ENCODE measurements around the gene BTBD18. TPM values are rescaled to one million over a fixed set of nuclear protein-coding genes. Genes with fewer than 3 reads are reported as not detected.
A peak's percentile ranks its signal among the peaks of the same experiment; 100 is the strongest.
"Not testable (repeated sequence)": the region's sequence is repeated elsewhere in the genome, so short reads cannot be mapped to it uniquely, and the experiment has no call there.

The BTBD18 gene
- total RNA-seq, 1 donor from 2014 or later: not detected

- Histone ChIP-seq H3K27me3 (no peaks in the 10 kb centered on the region), H3K9me3 (no peaks in the 10 kb centered on the region), H3K4me3 (peak within 1 kb of the TSS; percentile 79 to 85), H3K36me3 (no peaks in the 10 kb centered on the region), H3K27ac (peak within 1 kb of the TSS; percentile 82 to 89), H3K4me1 (peaks cover 16 to 29% of the 10 kb centered on the region in 2 donors)
- TF ChIP-seq CTCF (IDR thresholded peaks at IDR 0.05): no peak
- DNase-seq (ENCODE audit: low spot score in 2 of 2): peak; percentile 80 to 97
- intact Hi-C loops (cut with DNase I): loop anchor here (1.0 to 2.0 kb wide), 6 partner anchors 29 to 182 kb away; partner anchors contain the start of genes CLP1, CTNND1, SELENOH and TIMM10
Measured at GRCh38 chr11:57712256-57713150, 39.1 kb downstream of the BTBD18 start, which contains the start of gene TMX2. TMX2 (plus strand) TSS chr11:57712593; CDS start chr11:57712619, 26 bp downstream.

- intact Hi-C loops (cut with DNase I): loop anchor here (1.0 to 2.0 kb wide), 7 partner anchors 30 to 181 kb away; partner anchors contain the start of genes CLP1, CTNND1, SELENOH and TIMM10
- H3K36me3 ChIP-seq: no peaks in the 10 kb centered on the region
Measured at GRCh38 chr11:57711414-57712255, 40.0 kb downstream of the BTBD18 start, which contains the start of gene MED19. MED19 (minus strand) TSS chr11:57712215; CDS start chr11:57712179, 36 bp downstream.

GRCh38 chr11:57709802-57710367 is 41.7 kb downstream of the BTBD18 start:
- Histone ChIP-seq H3K36me3 (peaks cover 2% of the 10 kb centered on the region in 2 donors), H3K27ac (no peak overlapping the region), H3K27me3 (no peaks in the 10 kb centered on the region), H3K4me1 (peaks cover 16 to 25% of the 10 kb centered on the region in 2 donors), H3K9me3 (no peaks in the 10 kb centered on the region), H3K4me3 (no peak overlapping the region)
- intact Hi-C loops (cut with DNase I): no loop called here
- no peak for TF ChIP-seq CTCF (IDR thresholded peaks at IDR 0.05)
- DNase-seq (ENCODE audit: low spot score in 2 of 2): no peak

More at GRCh38 chr11:57711414-57712255, 40.0 kb downstream of the BTBD18 start, which contains the start of gene MED19:
- Histone ChIP-seq H3K27ac (peak within 1 kb of the TSS; percentile 82 to 89), H3K4me3 (peak within 1 kb of the TSS; percentile 79 to 85), H3K4me1 (peaks cover 16 to 29% of the 10 kb centered on the region in 2 donors), H3K9me3 (no peaks in the 10 kb centered on the region), H3K27me3 (no peaks in the 10 kb centered on the region)
- TF ChIP-seq CTCF (IDR thresholded peaks at IDR 0.05): no peak
- no peak for DNase-seq (ENCODE audit: low spot score in 2 of 2)

- H3K27me3 ChIP-seq; H3K4me1 ChIP-seq; H3K9me3 ChIP-seq; intact Hi-C loops (cut with DNase I); DNase-seq (ENCODE audit: low spot score in 2 of 2); H3K27ac ChIP-seq; H3K4me3 ChIP-seq: not testable (repeated sequence)
- peaks cover 33% of the 10 kb centered on the region in 2 donors for H3K36me3 ChIP-seq
Measured at GRCh38 chr11:57705432-57705831, 46.2 kb downstream of the BTBD18 start.

- Histone ChIP-seq H3K4me1 (peaks cover 0 to 4% of the 10 kb centered on the region in 2 donors), H3K36me3 (peaks cover 37 to 38% of the 10 kb centered on the region in 2 donors), H3K9me3 (no peaks in the 10 kb centered on the region), H3K27me3 (no peaks in the 10 kb centered on the region), H3K27ac (no peak overlapping the region), H3K4me3 (no peak overlapping the region)
- no peak for DNase-seq (ENCODE audit: low spot score in 2 of 2)
- intact Hi-C loops (cut with DNase I): no loop called here
- TF ChIP-seq CTCF (IDR thresholded peaks at IDR 0.05): no peak
Measured at GRCh38 chr11:57704932-57705331, 46.7 kb downstream of the BTBD18 start.
